Hematopoietic multipotent progenitor cell (in vitro differentiated cells): ENCODE measurements around the gene RELN. TPM values are rescaled to one million over a fixed set of nuclear protein-coding genes. Genes with fewer than 3 reads are reported as not detected.

ENCODE experiments used
- DNase-seq, 3 donors: peaks; one replicate each; pipeline ENCODE4 v3.0.0-alpha.2; 2011 to 2015; ENCODE audit warnings: low read depth in 2 of 3, low spot score in 2 of 3
- small RNA-seq: library from RNA; depleted of rRNA; stranded (forward); fragments of <200 nt; gene quantifications from one replicate; pipeline ENCODE3, GENCODE V24; 2012
- total RNA-seq: library from RNA; depleted of rRNA; stranded (reverse); fragments of >200 nt; gene quantifications from one replicate; pipeline ENCODE4 v1.2.3, GENCODE V29; 2012

RELN gene
- total RNA-seq, 1 donor = not detected

DNA sequence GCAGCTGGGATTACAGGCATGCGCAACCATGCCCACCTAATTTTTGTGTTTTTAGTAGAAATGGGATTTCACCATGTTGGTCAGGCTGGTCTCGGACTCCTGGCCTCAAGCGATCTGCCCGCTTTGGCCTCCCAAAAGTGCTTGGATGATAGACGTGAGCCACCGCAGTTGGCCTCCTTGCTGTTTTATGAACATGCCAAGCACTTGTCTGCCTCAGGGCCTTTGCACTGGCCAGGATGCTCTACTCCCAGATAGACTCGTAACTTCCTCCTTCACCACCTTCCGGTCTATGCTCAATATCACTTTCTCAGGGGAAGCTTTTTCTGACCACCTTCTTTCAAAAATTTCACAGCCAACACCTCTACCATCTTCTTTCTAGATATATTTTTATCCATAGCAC, 549.8 kb downstream of the RELN start:
- no peak for DNase-seq

GRCh38 chr7:103437623-103438022, 551.8 kb downstream of the RELN start:
- DNase-seq = no peak

- peak in 1 of 3 donors; percentile 23 for DNase-seq
Measured at GRCh38 chr7:103432712-103433111, 556.7 kb downstream of the RELN start.

DNA sequence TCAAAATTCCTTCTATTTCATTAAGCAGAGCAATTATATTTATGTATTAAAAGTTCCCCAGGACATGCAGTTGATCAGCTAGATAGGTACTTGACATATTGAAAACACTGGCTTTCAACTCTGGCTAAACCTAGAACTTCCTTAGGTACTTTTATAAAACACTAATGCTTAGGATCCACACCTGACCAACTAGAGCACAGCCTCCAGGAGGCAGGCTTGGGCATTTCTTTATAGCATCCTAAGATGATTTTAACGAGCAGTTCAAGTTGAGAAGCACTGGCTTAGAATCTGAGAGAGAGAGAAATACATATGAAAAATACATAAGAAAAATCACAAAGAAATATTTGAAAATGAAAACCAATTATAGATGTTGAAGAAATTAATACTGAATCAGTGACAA, 564.3 kb downstream of the RELN start:
- DNase-seq = no peak

DNA sequence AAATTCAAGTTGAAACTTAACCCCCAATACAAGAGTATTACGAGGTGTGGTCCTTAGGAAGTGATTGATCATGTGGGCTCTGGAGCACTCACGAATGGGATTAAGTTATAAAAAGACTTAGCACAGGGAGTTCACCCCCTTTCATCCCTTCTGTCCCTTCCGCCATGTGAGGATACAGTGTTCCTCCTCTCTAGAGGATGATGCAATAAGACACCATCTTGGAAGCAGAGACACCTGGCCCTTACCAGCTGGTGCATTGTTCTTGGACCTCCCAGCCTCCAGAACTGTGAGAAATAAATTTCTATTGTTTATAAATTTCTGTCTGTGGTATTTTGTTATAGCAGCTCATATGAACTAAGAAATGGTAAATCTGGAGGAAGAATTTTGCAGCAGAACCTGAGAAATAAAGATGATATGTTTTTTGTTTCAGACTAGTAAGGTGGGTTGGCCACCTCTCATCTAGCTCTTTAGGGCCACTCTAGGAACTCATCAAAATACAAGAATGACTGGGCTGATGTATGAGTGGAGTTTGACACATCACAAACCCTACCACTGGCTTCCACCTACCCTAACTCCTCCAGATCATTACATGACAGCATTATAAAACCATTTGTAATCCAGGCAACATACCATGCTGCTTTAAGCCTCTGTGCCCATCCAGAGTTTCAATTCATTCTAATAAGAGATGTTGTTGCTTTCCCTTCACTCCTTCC, 565.8 kb downstream of the RELN start:
- no peak for DNase-seq

Small RNA genes lying within 50 kb of the gene (small RNA-seq; reads per million reads assigned to genes)
- gene RF00019 = not detected

Other genes with a start within 250 kb of the RELN start
- gene ORC5, start 218.4 kb upstream of the RELN start, total RNA-seq = 12.4 TPM